Activated CD8-positive, alpha-beta T cell treated with anti-CD3 and anti-CD28 coated beads for 36 hours (primary cell): Measurements from ENCODE around the gene MDFIC2. TPM values are rescaled to one million over a fixed set of nuclear protein-coding genes. Genes with fewer than 3 reads are reported as not detected.

Experiments
- ATAC-seq: fragments of 200-7000 bp; cut with Tn5 transposase; one replicate; pipeline ENCODE4 v1.10.0; 2021; ENCODE audit warnings: mild to moderate bottlenecking, moderate library complexity
- CTCF ChIA-PET: fragments of 350-600 bp; sonication (Branson Sonifier 250); formaldehyde crosslinking; loops from one replicate; lab custom pipeline; 2021; ENCODE audit warnings: antibody characterized with exemption; lab: Charles Lee
- POLR2A ChIA-PET: fragments of 350-600 bp; sonication (Branson Sonifier 250); formaldehyde crosslinking; loops from one replicate; lab custom pipeline; 2021; ENCODE audit warnings: antibody characterized with exemption; lab: Charles Lee
- DNase-seq: peaks from one replicate; pipeline ENCODE4 v3.0.0-alpha.2; 2020
- H3K27ac Mint-ChIP-seq: one replicate; pipeline ENCODE4 v1.8.0; 2021; ENCODE audit warnings: mild to moderate bottlenecking, mixed read lengths
- H3K27me3 Mint-ChIP-seq: one replicate; pipeline ENCODE4 v1.8.0; 2021; ENCODE audit warnings: mixed read lengths
- H3K36me3 Mint-ChIP-seq: one replicate; pipeline ENCODE4 v1.8.0; 2021; ENCODE audit warnings: low read depth, mixed read lengths
- H3K4me1 Mint-ChIP-seq: one replicate; pipeline ENCODE4 v1.8.0; 2021; ENCODE audit warnings: low read depth, mixed read lengths
- H3K4me3 Mint-ChIP-seq: one replicate; pipeline ENCODE4 v1.8.0; 2021; ENCODE audit warnings: mild to moderate bottlenecking, moderate library complexity, mixed read lengths
- H3K9me3 Mint-ChIP-seq: one replicate; pipeline ENCODE4 v1.8.0; 2021; ENCODE audit warnings: mixed read lengths
- intact Hi-C: fragments of 100-400 bp; cut with micrococcal nuclease; formaldehyde crosslinking; loops from one replicate; pipeline ENCODE4 v1.10.0; 2022
- total RNA-seq, 2 experiments: library from RNA; stranded (reverse); gene quantifications; one replicate each; pipeline ENCODE4 v1.2.3, GENCODE V29; 2021
- TF ChIP-seq, protein P1 (sequence below): fragments of 200-600 bp; IDR thresholded peaks from one replicate; pipeline ENCODE4 v1.8.0; 2022; ENCODE audit warnings: antibody characterized with exemption, mild to moderate bottlenecking

MDFIC2 gene
- total RNA-seq, 2 experiments from 2014 or later = not detected

DNA sequence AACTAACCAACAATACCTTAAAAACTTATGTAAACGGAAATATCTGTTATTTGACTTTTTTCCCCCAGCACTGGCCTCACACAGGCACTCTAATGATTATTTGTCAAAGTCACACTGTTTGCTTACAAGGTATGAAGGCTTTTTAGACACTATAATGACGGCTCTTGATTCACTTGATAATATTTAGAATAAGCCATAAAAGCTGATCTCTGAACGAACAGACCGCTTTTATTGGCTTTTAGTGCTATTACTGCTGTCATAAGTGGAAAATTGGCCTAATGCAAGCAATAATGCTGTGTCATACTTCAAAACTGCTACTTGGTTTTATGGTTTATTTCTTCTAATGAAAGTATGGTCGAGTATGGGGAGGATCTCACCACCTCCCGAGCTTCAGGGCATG, 35.1 kb downstream of the MDFIC2 start:
- ATAC-seq (no peak), DNase-seq (no peak)
- TF ChIP-seq, protein P1, sequence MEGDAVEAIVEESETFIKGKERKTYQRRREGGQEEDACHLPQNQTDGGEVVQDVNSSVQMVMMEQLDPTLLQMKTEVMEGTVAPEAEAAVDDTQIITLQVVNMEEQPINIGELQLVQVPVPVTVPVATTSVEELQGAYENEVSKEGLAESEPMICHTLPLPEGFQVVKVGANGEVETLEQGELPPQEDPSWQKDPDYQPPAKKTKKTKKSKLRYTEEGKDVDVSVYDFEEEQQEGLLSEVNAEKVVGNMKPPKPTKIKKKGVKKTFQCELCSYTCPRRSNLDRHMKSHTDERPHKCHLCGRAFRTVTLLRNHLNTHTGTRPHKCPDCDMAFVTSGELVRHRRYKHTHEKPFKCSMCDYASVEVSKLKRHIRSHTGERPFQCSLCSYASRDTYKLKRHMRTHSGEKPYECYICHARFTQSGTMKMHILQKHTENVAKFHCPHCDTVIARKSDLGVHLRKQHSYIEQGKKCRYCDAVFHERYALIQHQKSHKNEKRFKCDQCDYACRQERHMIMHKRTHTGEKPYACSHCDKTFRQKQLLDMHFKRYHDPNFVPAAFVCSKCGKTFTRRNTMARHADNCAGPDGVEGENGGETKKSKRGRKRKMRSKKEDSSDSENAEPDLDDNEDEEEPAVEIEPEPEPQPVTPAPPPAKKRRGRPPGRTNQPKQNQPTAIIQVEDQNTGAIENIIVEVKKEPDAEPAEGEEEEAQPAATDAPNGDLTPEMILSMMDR = no peak
- H3K9me3 Mint-ChIP-seq = no peaks in the 10 kb centered on the region
- no peaks in the 10 kb centered on the region for H3K36me3 Mint-ChIP-seq
- CTCF ChIA-PET = no interaction called here
- peaks cover 2% of the 10 kb centered on the region for H3K27me3 Mint-ChIP-seq
- no peaks in the 10 kb centered on the region for H3K4me1 Mint-ChIP-seq
- no peak overlapping the region for H3K27ac Mint-ChIP-seq
- intact Hi-C loops = no loop called here
- POLR2A ChIA-PET = no interaction called here
- no peak overlapping the region for H3K4me3 Mint-ChIP-seq

- H3K9me3 Mint-ChIP-seq = no peaks in the 10 kb centered on the region
- DNase-seq = no peak
- POLR2A ChIA-PET = no interaction called here
- no peaks in the 10 kb centered on the region for H3K36me3 Mint-ChIP-seq
- no peak for ATAC-seq
- H3K27ac Mint-ChIP-seq = no peak overlapping the region
- no peak overlapping the region for H3K4me3 Mint-ChIP-seq
- H3K27me3 Mint-ChIP-seq = peaks cover 2% of the 10 kb centered on the region
- intact Hi-C loops = no loop called here
- CTCF ChIA-PET = no interaction called here
- TF ChIP-seq, protein P1 = no peak
- H3K4me1 Mint-ChIP-seq = no peaks in the 10 kb centered on the region
Observed at GRCh38 chr3:70276901-70277300, 35.5 kb downstream of the MDFIC2 start.

GRCh38 chr3:70273492-70273891, 38.9 kb downstream of the MDFIC2 start:
- no peak overlapping the region for H3K4me3 Mint-ChIP-seq
- TF ChIP-seq, protein P1 = no peak

GRCh38 chr3:70272798-70273197, 39.6 kb downstream of the MDFIC2 start:
- TF ChIP-seq, protein P1 = no peak
- intact Hi-C loops = no loop called here
- H3K4me1 Mint-ChIP-seq = no peaks in the 10 kb centered on the region

More at GRCh38 chr3:70273492-70273891, 38.9 kb downstream of the MDFIC2 start:
- H3K4me1 Mint-ChIP-seq = no peaks in the 10 kb centered on the region
- no peak overlapping the region for H3K27ac Mint-ChIP-seq
- no peak for ATAC-seq
- no peaks in the 10 kb centered on the region for H3K9me3 Mint-ChIP-seq
- CTCF ChIA-PET = no interaction called here
- intact Hi-C loops = no loop called here
- H3K27me3 Mint-ChIP-seq = peaks cover 2% of the 10 kb centered on the region
- no peaks in the 10 kb centered on the region for H3K36me3 Mint-ChIP-seq
- POLR2A ChIA-PET = no interaction called here
- no peak for DNase-seq

DNA sequence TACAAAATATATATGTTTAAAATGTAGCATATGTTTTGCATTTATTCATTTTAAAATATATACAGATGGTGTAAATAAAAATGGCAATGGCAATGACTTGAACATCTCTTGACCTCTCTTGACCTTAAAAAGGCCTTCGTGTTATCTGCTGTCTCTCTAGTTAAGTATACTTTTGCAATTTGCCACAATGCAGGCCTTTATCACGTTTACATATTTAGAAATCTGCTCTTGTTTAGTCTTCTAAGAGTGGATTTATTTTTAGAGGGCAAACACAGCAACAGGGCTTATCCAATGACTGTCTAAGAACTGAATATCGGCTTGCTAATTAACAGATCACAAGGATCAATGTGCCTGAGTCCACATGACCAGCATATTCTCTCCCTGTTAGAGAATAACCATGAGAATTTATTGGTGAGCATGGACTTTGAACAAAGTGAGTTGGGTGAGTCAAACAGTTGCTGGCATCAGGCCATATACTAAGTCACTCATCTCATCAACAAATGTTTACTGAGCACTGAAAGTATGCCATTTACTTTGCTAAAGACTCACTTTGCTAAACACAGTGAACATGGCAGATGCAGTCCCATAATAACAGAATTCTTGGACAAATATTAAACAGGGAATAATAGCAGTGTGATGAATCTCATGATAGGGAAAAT, 48.2 kb downstream of the MDFIC2 start:
- no peak for DNase-seq
- Mint-ChIP-seq H3K9me3 (no peaks in the 10 kb centered on the region), H3K4me1 (no peaks in the 10 kb centered on the region), H3K27me3 (no peaks in the 10 kb centered on the region), H3K27ac (no peak overlapping the region), H3K36me3 (no peaks in the 10 kb centered on the region), H3K4me3 (no peak overlapping the region)
- CTCF ChIA-PET = no interaction called here
- ATAC-seq = no peak
- intact Hi-C loops = no loop called here
- TF ChIP-seq, protein P1 = no peak
- POLR2A ChIA-PET = no interaction called here

More at GRCh38 chr3:70272798-70273197, 39.6 kb downstream of the MDFIC2 start:
- H3K9me3 Mint-ChIP-seq = no peaks in the 10 kb centered on the region
- DNase-seq = no peak
- H3K27ac Mint-ChIP-seq = no peak overlapping the region
- POLR2A ChIA-PET = no interaction called here
- no peak for ATAC-seq
- H3K4me3 Mint-ChIP-seq = no peak overlapping the region
- CTCF ChIA-PET = no interaction called here
- no peaks in the 10 kb centered on the region for H3K36me3 Mint-ChIP-seq
- H3K27me3 Mint-ChIP-seq = peaks cover 2% of the 10 kb centered on the region
